GM12878 (cell line): Measurements from ENCODE around the gene MRPL28. TPM values are rescaled to one million over a fixed set of nuclear protein-coding genes. Genes with fewer than 3 reads are reported as not detected.

Source experiments
- ATAC-seq: fragments of 200-7000 bp; cut with Tn5 transposase; 3 replicates; pipeline ENCODE4 v1.9.1; 2020; ENCODE audit warnings: mild to moderate bottlenecking, moderate library complexity
- BruUV-seq: library from RNA; stranded (reverse); fragments of 400-500 nt; replicated peaks from 2 replicates; lab custom pipeline; 2021; lab: Mats Ljungman, UMichigan
- CTCF ChIA-PET: fragments of 300-600 bp; sonication (Branson Sonifier 250); formaldehyde crosslinking; extraction: SDS; loops from one replicate; lab custom pipeline; 2021; ENCODE audit warnings: inconsistent platforms; lab: Yijun Ruan, JAX
- POLR2A ChIA-PET: fragments of 350-600 bp; formaldehyde crosslinking; extraction: SDS; loops from one replicate; lab custom pipeline; 2021; ENCODE audit warnings: inconsistent platforms; lab: Charles Lee
- RAD21 ChIA-PET: fragments of 300-600 bp; sonication (Branson Sonifier 250); formaldehyde crosslinking; loops from one replicate; lab custom pipeline; 2023; ENCODE audit warnings: antibody characterized with exemption; ENCODE audit not compliant: unreplicated experiment; lab: Charles Lee
- SMC1A ChIA-PET: fragments of 300-600 bp; sonication (Branson Sonifier 250); formaldehyde crosslinking; loops from one replicate; lab custom pipeline; 2023; ENCODE audit not compliant: unreplicated experiment, uncharacterized antibody; lab: Charles Lee
- DNase-seq: peaks from one replicate; pipeline ENCODE4 v3.0.0-alpha.2; 2011; ENCODE audit warnings: low read depth, low spot score
- FAIRE-seq: peaks from 3 replicates; lab custom pipeline; 2011; peaks lifted over from hg19 to GRCh38; lab: Jason Lieb, UNC
- H2AFZ ChIP-seq: 2 replicates; pipeline ENCODE4 v1.6.0; 2011; ENCODE audit warnings: low read depth, low read length, control low read depth; ENCODE audit not compliant: control insufficient read depth
- H3K27ac ChIP-seq: 2 replicates; pipeline ENCODE4 v1.5.1; 2011; ENCODE audit warnings: control low read depth; ENCODE audit not compliant: control insufficient read depth, insufficient read depth
- H3K27me3 ChIP-seq, 2 experiments: replicated peaks in 1 of 2; 2 replicates each; pipeline versions ENCODE4 v1.6.0 to v1.6.1; 2011; ENCODE audit warnings: low read length in 1 of 2; ENCODE audit not compliant: control insufficient read depth in 2 of 2, insufficient read depth in 2 of 2
- H3K36me3 ChIP-seq, 2 experiments: 2 replicates each; pipeline ENCODE4 v1.5.1; 2011; ENCODE audit warnings: low read length in 1 of 2; ENCODE audit not compliant: control insufficient read depth in 2 of 2, insufficient read depth in 2 of 2
- H3K4me1 ChIP-seq: 2 replicates; pipeline ENCODE4 v1.6.1; 2011; ENCODE audit warnings: mild to moderate bottlenecking, low read length, moderate library complexity, mixed read lengths; ENCODE audit not compliant: control insufficient read depth, insufficient read depth
- H3K4me2 ChIP-seq: 2 replicates; pipeline ENCODE4 v1.6.0; 2011; ENCODE audit warnings: control low read depth; ENCODE audit not compliant: control insufficient read depth, insufficient read depth
- H3K4me3 ChIP-seq: fragments of 200-600 bp; sonication (generic); 2 replicates; pipeline ENCODE4 v1.5.1; 2016
- H3K79me2 ChIP-seq: 2 replicates; pipeline ENCODE4 v1.6.0; 2011; ENCODE audit warnings: low read length; ENCODE audit not compliant: control insufficient read depth, insufficient read depth
- H3K9ac ChIP-seq: 2 replicates; pipeline ENCODE4 v1.8.0; 2011; ENCODE audit warnings: low read length, control low read depth, mixed read lengths; ENCODE audit not compliant: control insufficient read depth, insufficient read depth
- H3K9me3 ChIP-seq: replicated peaks from 3 replicates; pipeline ENCODE4 v1.5.1; 2011; ENCODE audit warnings: mild to moderate bottlenecking, low read length; ENCODE audit not compliant: control insufficient read depth, insufficient read depth
- H4K20me1 ChIP-seq: 2 replicates; pipeline ENCODE4 v1.6.0; 2011; ENCODE audit not compliant: control insufficient read depth, insufficient read depth
- BACH1 ChIP-seq: fragments of 450-650 bp; IDR thresholded peaks from 2 replicates; pipeline ENCODE4 v1.6.1; 2017; ENCODE audit warnings: mild to moderate bottlenecking, borderline replicate concordance
- BMI1 ChIP-seq: fragments of 450-650 bp; IDR thresholded peaks from 2 replicates; pipeline ENCODE4 v1.6.1; 2016; ENCODE audit warnings: mild to moderate bottlenecking, moderate library complexity, borderline replicate concordance
- CBX5 ChIP-seq: sonication (generic); IDR thresholded peaks from 2 replicates; pipeline ENCODE4 v1.6.1; 2016; ENCODE audit warnings: low read depth, moderate library complexity, mild to moderate bottlenecking, inconsistent platforms
- CHD4 ChIP-seq: fragments of 200-600 bp; sonication (generic); IDR thresholded peaks from 2 replicates; pipeline ENCODE4 v1.6.1; 2016; ENCODE audit warnings: mild to moderate bottlenecking
- EGR1 ChIP-seq, 2 experiments: IDR thresholded peaks; 1 replicate in 1 of 2; 2 replicates in 1 of 2; pipeline ENCODE4 v1.6.1; 2011 to 2012; ENCODE audit warnings: low read depth in 2 of 2, low read length in 2 of 2, borderline replicate concordance in 1 of 2, mild to moderate bottlenecking in 1 of 2, moderate library complexity in 1 of 2
- JUNB ChIP-seq: IDR thresholded peaks from 2 replicates; pipeline ENCODE4 v1.6.1; 2016; ENCODE audit warnings: antibody characterized with exemption, mild to moderate bottlenecking
- KAT2A ChIP-seq: conservative IDR thresholded peaks from 2 replicates; pipeline ENCODE4 v1.6.1; 2011; ENCODE audit warnings: low read depth, low read length; ENCODE audit not compliant: control insufficient read depth
- KDM1A ChIP-seq: fragments of 200-600 bp; sonication (generic); IDR thresholded peaks from 2 replicates; pipeline ENCODE4 v1.6.1; 2016; ENCODE audit warnings: borderline replicate concordance
- KLF5 ChIP-seq: fragments of 450-650 bp; IDR thresholded peaks from 2 replicates; pipeline ENCODE4 v1.6.1; 2014; ENCODE audit warnings: mild to moderate bottlenecking; ENCODE audit not compliant: partially characterized antibody
- PRDM15 ChIP-seq: fragments of 450-650 bp; formaldehyde crosslinking; IDR thresholded peaks from 2 replicates; pipeline ENCODE4 v1.4.0; 2020; ENCODE audit warnings: mild to moderate bottlenecking, moderate library complexity
- RUNX3 ChIP-seq: IDR thresholded peaks from 2 replicates; pipeline ENCODE4 v1.6.1; 2012; ENCODE audit warnings: low read length, inconsistent platforms
- SMC3 ChIP-seq: IDR thresholded peaks from 2 replicates; pipeline ENCODE4 v1.6.1; 2011; ENCODE audit warnings: low read length, improper control_type of control experiment, borderline replicate concordance
- TAF1 ChIP-seq: IDR thresholded peaks from 2 replicates; pipeline ENCODE4 v1.6.1; 2011; ENCODE audit warnings: mild to moderate bottlenecking, low read depth, low read length, borderline replicate concordance
- YY1 ChIP-seq: IDR thresholded peaks from 2 replicates; pipeline ENCODE4 v1.6.1; 2011; ENCODE audit warnings: low read depth, mild to moderate bottlenecking, low read length
- ZNF384 ChIP-seq: IDR thresholded peaks from 2 replicates; pipeline ENCODE4 v1.6.1; 2012; ENCODE audit warnings: low read depth, mild to moderate bottlenecking, low read length, improper control_type of control experiment, borderline replicate concordance
- ZNF687 ChIP-seq: fragments of 450-650 bp; IDR thresholded peaks from 2 replicates; pipeline ENCODE4 v1.6.1; 2017; ENCODE audit warnings: mild to moderate bottlenecking, moderate library complexity
- WGBS: methylation state at CpG from one replicate; pipeline ENCODE4 v1.1.6; 2016; ENCODE audit warnings: low lambda C conversion rate; ENCODE audit not compliant: insufficient replicate concordance, insufficient coverage; ENCODE audit errors: missing lambda C conversion rate; 5-methylcytosine and 5-hydroxymethylcytosine counted together
- in situ Hi-C: fragments of 300-500 bp; cut with MboI; formaldehyde crosslinking; loops from 9 replicates; pipeline ENCODE4 v1.14.3; 2018; ENCODE audit warnings: mixed read lengths
- intact Hi-C: fragments of 100-400 bp; cut with micrococcal nuclease; formaldehyde crosslinking; loops from one replicate; pipeline ENCODE4 v1.14.2; 2022; ENCODE audit not compliant: unreplicated experiment
- polyA plus RNA-seq, 11 experiments: library from polyadenylated mRNA; depleted of rRNA in 4 of 11; unstranded in 6 of 11; stranded (reverse) in 5 of 11; fragments of >200 nt; fragmentation: Nextera tagmentation in 4 of 11; fragmentation: Illumina TruSeq in 1 of 11; extraction: Ambion mirVana in 4 of 11; extraction: Trizol in 1 of 11; gene quantifications; 1 replicate in 1 of 11; 2 replicates in 10 of 11; pipeline versions ENCODE4 v1.2.1 to v1.2.3, GENCODE V29; 2011 to 2016; ENCODE audit warnings: inconsistent platforms in 2 of 11, missing spikeins in 2 of 11, low read depth in 1 of 11
- total RNA-seq, 4 experiments: library from RNA; depleted of rRNA in 3 of 4; stranded (reverse); fragments of >200 nt in 3 of 4; fragmentation: Illumina TruSeq in 1 of 4; extraction: Trizol in 1 of 4; gene quantifications; 2 replicates each; pipeline versions ENCODE4 v1.2.1 to v1.2.3, GENCODE V29; 2013 to 2021

The MRPL28 gene
- total and polyA plus RNA-seq, 10 of the 15 experiments (the other 5 are each of a cell fraction or from before 2014, with no cell fraction given): 1.6 to 185 (median 110) TPM

- RAD21 ChIA-PET: no interaction called here
- CTCF ChIA-PET: no interaction called here
- no peaks in the 10 kb centered on the region for H3K79me2 ChIP-seq
- H3K4me1 ChIP-seq: peaks cover 4% of the 10 kb centered on the region; the same call in 1 of the 2 replicates
- no peaks in the 10 kb centered on the region for H3K27me3 ChIP-seq
- H3K9me3 ChIP-seq: no peaks in the 10 kb centered on the region
- POLR2A ChIA-PET: no interaction called here
- no TSS peak for BruUV-seq
- H2AFZ ChIP-seq: no peak overlapping the region
- TF ChIP-seq BACH1 (no peak), BMI1 (no peak), RUNX3 (no peak), PRDM15 (CRISPR knock-in tag) (no peak), TAF1 (no peak), KLF5 (no peak), YY1 (no peak), SMC3 (no peak), CHD4 (no peak), EGR1 (IDR thresholded peaks at IDR 0.05; ENCODE audit: borderline replicate concordance in 1 of 2, low read depth in 2 of 2, low read length in 2 of 2) (no peak), JUNB (no peak), KDM1A (no peak), ZNF384 (no peak), ZNF687 (no peak), CBX5 (no peak), KAT2A (no peak)
- no peak overlapping the region for H3K4me3 ChIP-seq
- in situ Hi-C loops: no loop called here
- H4K20me1 ChIP-seq: no peaks in the 10 kb centered on the region
- DNase-seq (no peak), ATAC-seq (no peak), FAIRE-seq (no peak)
- intact Hi-C loops: no loop called here
- no peak overlapping the region for H3K9ac ChIP-seq
- 96% methylated on average over 12 of the region's 12 CpGs for WGBS
- SMC1A ChIA-PET: no interaction called here
- H3K4me2 ChIP-seq: no peak overlapping the region
- H3K36me3 ChIP-seq: no peaks in the 10 kb centered on the region
- H3K27ac ChIP-seq: no peak overlapping the region
These were observed 34.7 kb upstream of the MRPL28 start for GRCh38 chr16:404971-405486.
